SK-N-SH (cell line): Measurements from ENCODE around the gene BICC1. TPM values are rescaled to one million over a fixed set of nuclear protein-coding genes. Genes with fewer than 3 reads are reported as not detected.
A peak's percentile ranks its signal among the peaks of the same experiment; 100 is the strongest.

ENCODE experiments used
- CTCF ChIA-PET: fragments of 300-600, 350-600 bp; formaldehyde crosslinking; extraction: SDS; loops from one replicate; lab custom pipeline; 2021; lab: Yijun Ruan, JAX
- POLR2A ChIA-PET: fragments of 350-600 bp; sonication (Branson Sonifier 250); formaldehyde crosslinking; extraction: SDS; loops from one replicate; lab custom pipeline; 2020; ENCODE audit warnings: antibody characterized with exemption, inconsistent platforms; lab: Yijun Ruan, JAX
- DNase-seq: peaks from one replicate; pipeline ENCODE4 v3.0.0; 2012
- H2AFZ ChIP-seq: fragments of 200-600 bp; sonication (generic); 2 replicates; pipeline ENCODE4 v1.8.1; 2016; ENCODE audit warnings: antibody characterized with exemption, mild to moderate bottlenecking, low read depth
- H3F3A ChIP-seq: fragments of 200-600 bp; sonication (generic); replicated peaks from 2 replicates; pipeline ENCODE3; 2016; ENCODE audit warnings: antibody characterized with exemption, mild to moderate bottlenecking; ENCODE audit not compliant: insufficient read depth
- H3K27ac ChIP-seq, 2 experiments: fragments of 200-500 bp in 1 of 2; fragments of 200-600 bp in 1 of 2; sonication (Bioruptor generic) in 1 of 2; sonication (generic), shearing (Covaris generic) in 1 of 2; 2 replicates each; pipeline versions ENCODE4 v1.5.1 to v1.6.1; 2014 to 2016; ENCODE audit warnings: low read depth in 2 of 2, inconsistent platforms in 1 of 2, low read length in 1 of 2, mild to moderate bottlenecking in 1 of 2, mixed read lengths in 1 of 2
- H3K27me3 ChIP-seq: fragments of 200-600 bp; sonication (generic), shearing (Covaris generic); 2 replicates; pipeline ENCODE4 v1.6.1; 2016; ENCODE audit warnings: mixed run types; ENCODE audit not compliant: insufficient read depth
- H3K36me3 ChIP-seq, 2 experiments: fragments of 200-500 bp in 1 of 2; fragments of 200-600 bp in 1 of 2; sonication (Bioruptor generic) in 1 of 2; sonication (generic) in 1 of 2; replicated peaks in 1 of 2; 2 replicates each; pipeline versions ENCODE3 to v1.5.1; 2014 to 2016; ENCODE audit warnings: low read length in 1 of 2, mild to moderate bottlenecking in 1 of 2; ENCODE audit not compliant: insufficient read depth in 2 of 2, control insufficient read depth in 1 of 2
- H3K4me1 ChIP-seq, 2 experiments: fragments of 200-500 bp in 1 of 2; fragments of 200-600 bp in 1 of 2; sonication (Bioruptor generic) in 1 of 2; sonication (generic), shearing (Covaris generic) in 1 of 2; 2 replicates each; pipeline versions ENCODE4 v1.5.1 to v1.6.1; 2014 to 2016; ENCODE audit warnings: low read depth in 1 of 2, low read length in 1 of 2, mixed run types in 1 of 2; ENCODE audit not compliant: insufficient read depth in 2 of 2, control insufficient read depth in 1 of 2
- H3K4me2 ChIP-seq: fragments of 200-600 bp; sonication (generic), shearing (Covaris generic); 2 replicates; pipeline ENCODE4 v1.6.1; 2017; ENCODE audit warnings: mixed run types
- H3K4me3 ChIP-seq, 2 experiments: fragments of 200-500 bp in 1 of 2; fragments of 200-600 bp in 1 of 2; sonication (Bioruptor generic) in 1 of 2; sonication (generic), shearing (Covaris generic) in 1 of 2; 2 replicates each; pipeline versions ENCODE4 v1.5.1 to v1.8.1; 2014 to 2016; ENCODE audit warnings: low read depth in 2 of 2, inconsistent platforms in 1 of 2, low read length in 1 of 2, mild to moderate bottlenecking in 1 of 2, mixed read lengths in 1 of 2, moderate library complexity in 1 of 2
- H3K79me2 ChIP-seq: fragments of 200-600 bp; sonication (generic); 2 replicates; pipeline ENCODE4 v1.8.1; 2017; ENCODE audit warnings: mild to moderate bottlenecking; ENCODE audit not compliant: insufficient read depth
- H3K9ac ChIP-seq: fragments of 200-600 bp; sonication (generic); 2 replicates; pipeline ENCODE4 v1.6.1; 2017; ENCODE audit warnings: mixed run types
- H3K9me2 ChIP-seq: fragments of 200-600 bp; sonication (generic); 2 replicates; pipeline ENCODE4 v1.6.1; 2017; ENCODE audit warnings: mixed run types
- H3K9me3 ChIP-seq: fragments of 200-600 bp; sonication (generic); 2 replicates; pipeline ENCODE4 v1.6.1; 2017; ENCODE audit warnings: mixed run types, mild to moderate bottlenecking, moderate library complexity
- H4K20me1 ChIP-seq: fragments of 200-600 bp; sonication (generic); 2 replicates; pipeline ENCODE4 v1.6.1; 2017; ENCODE audit warnings: mild to moderate bottlenecking, mixed run types; ENCODE audit not compliant: insufficient read depth
- ELF1 ChIP-seq: IDR thresholded peaks from 2 replicates; pipeline ENCODE4 v1.4.0; 2012
- EP300 ChIP-seq, 2 experiments: IDR thresholded peaks; 2 replicates each; pipeline versions ENCODE4 v1.4.0 to v1.6.1; 2012; ENCODE audit warnings: borderline replicate concordance in 1 of 2, low read depth in 1 of 2, low read length in 1 of 2
- EZH2phosphoT487 ChIP-seq: fragments of 200-600 bp; sonication (generic); IDR thresholded peaks from 2 replicates; pipeline ENCODE4 v1.6.1; 2017; ENCODE audit warnings: low read depth, mixed run types, mild to moderate bottlenecking, antibody characterized with exemption, moderate library complexity, borderline replicate concordance
- FOSL2 ChIP-seq: IDR thresholded peaks from 2 replicates; pipeline ENCODE4 v1.4.0; 2012; ENCODE audit warnings: low read depth, mild to moderate bottlenecking, moderate library complexity, borderline replicate concordance
- FOXJ3 ChIP-seq: sonication (generic); formaldehyde crosslinking; IDR thresholded peaks from 2 replicates; pipeline ENCODE4 v1.5.1; 2020; ENCODE audit warnings: mild to moderate bottlenecking, missing genetic modification reagents
- FOXM1 ChIP-seq: IDR thresholded peaks from 2 replicates; pipeline ENCODE4 v1.4.0; 2012; ENCODE audit warnings: low read depth, mild to moderate bottlenecking
- GABPA ChIP-seq: IDR thresholded peaks from 2 replicates; pipeline ENCODE4 v1.4.0; 2012; ENCODE audit warnings: low read depth, mild to moderate bottlenecking
- JUND ChIP-seq: IDR thresholded peaks from 2 replicates; pipeline ENCODE4 v1.4.0; 2012
- MAX ChIP-seq: IDR thresholded peaks from 2 replicates; pipeline ENCODE4 v1.4.0; 2012; ENCODE audit warnings: low read depth
- NFIC ChIP-seq: IDR thresholded peaks from 2 replicates; pipeline ENCODE4 v1.4.0; 2012; ENCODE audit warnings: borderline replicate concordance
- PBX3 ChIP-seq: IDR thresholded peaks from 2 replicates; pipeline ENCODE4; 2012
- POLR2AphosphoS5 ChIP-seq: IDR thresholded peaks from 2 replicates; pipeline ENCODE4 v1.6.1; 2012; ENCODE audit warnings: low read depth, low read length
- RXRA ChIP-seq: IDR thresholded peaks from 2 replicates; pipeline ENCODE4 v1.4.0; 2012; ENCODE audit warnings: low read depth, mild to moderate bottlenecking, borderline replicate concordance
- SIN3A ChIP-seq: IDR thresholded peaks from 2 replicates; pipeline ENCODE4 v1.6.1; 2012; ENCODE audit warnings: low read depth, mild to moderate bottlenecking, low read length, moderate library complexity, borderline replicate concordance
- TCF12 ChIP-seq: IDR thresholded peaks from 2 replicates; pipeline ENCODE4 v1.4.0; 2012
- TEAD4 ChIP-seq: IDR thresholded peaks from 2 replicates; pipeline ENCODE4 v1.4.0; 2012; ENCODE audit warnings: mild to moderate bottlenecking, borderline replicate concordance; ENCODE audit not compliant: insufficient read depth
- YY1 ChIP-seq: IDR thresholded peaks from 2 replicates; pipeline ENCODE4 v1.4.0; 2012; ENCODE audit warnings: low read depth, mild to moderate bottlenecking
- ZBTB33 ChIP-seq: IDR thresholded peaks from 2 replicates; pipeline ENCODE4 v1.4.0; 2012; ENCODE audit warnings: low read depth, borderline replicate concordance
- WGBS: methylation state at CpG from one replicate; pipeline ENCODE4 v1.1.6; 2017; ENCODE audit warnings: low lambda C conversion rate; 5-methylcytosine and 5-hydroxymethylcytosine counted together
- polyA plus RNA-seq, 3 experiments: library from polyadenylated mRNA; depleted of rRNA; stranded (reverse); fragments of >200 nt; gene quantifications; 2 replicates each; pipeline ENCODE4 v1.2.3, GENCODE V29; 2012
- TF ChIP-seq, protein P1 (sequence below): IDR thresholded peaks from 2 replicates; pipeline ENCODE4 v1.6.1; 2012; ENCODE audit warnings: mild to moderate bottlenecking, low read depth, low read length, moderate library complexity

BICC1 gene
- polyA plus RNA-seq, 1 of the 3 experiments (the other 2 are of a cell fraction) = 1.5 TPM

DNA sequence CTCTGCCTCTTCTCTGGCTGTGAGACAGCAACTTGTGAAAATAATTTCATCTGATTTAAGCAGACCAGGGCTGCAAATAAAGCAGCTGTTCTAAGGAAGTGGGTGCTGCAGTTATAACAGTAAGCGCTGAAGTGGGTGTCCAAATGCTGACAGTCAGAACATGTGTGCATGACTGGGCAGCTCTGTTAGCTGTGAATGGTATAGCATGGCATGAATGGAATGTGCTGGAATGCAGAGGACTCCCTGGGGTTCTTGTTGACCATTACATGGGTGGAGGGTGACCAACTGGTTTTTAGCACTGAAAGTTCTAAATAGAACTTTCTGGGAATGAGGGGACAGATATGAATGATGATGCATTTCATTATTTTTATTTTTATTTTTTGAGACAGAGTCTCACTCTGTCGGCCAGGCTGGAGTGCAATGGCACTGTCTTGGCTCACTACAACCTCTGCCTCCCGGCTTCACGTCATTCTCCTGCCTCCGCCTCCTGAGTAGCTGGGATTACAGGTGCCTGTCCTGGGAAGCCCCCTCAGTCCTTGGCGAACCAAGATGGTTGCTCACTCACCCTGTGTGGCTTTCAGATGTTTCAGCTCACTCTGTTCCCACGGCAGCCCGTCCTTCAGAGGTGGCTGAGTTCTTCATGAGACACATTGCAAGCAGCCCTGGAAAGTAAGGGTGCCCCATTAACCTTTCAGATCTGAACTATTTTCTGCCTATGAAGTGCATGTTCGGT is 344.0 kb downstream of the BICC1 start:
- H3K9ac ChIP-seq = no peak overlapping the region
- CTCF ChIA-PET = interaction anchor here (1.2 kb wide), 1 partner anchor 9 kb away, joined by 3 read pairs; no protein-coding TSS in a partner anchor
- no peaks in the 10 kb centered on the region for H4K20me1 ChIP-seq
- WGBS = 72% methylated on average over 9 of the region's 9 CpGs
- H2AFZ ChIP-seq = no peak overlapping the region
- no peak for TF ChIP-seq GABPA
- peak; percentile 79 for TF ChIP-seq PBX3
- peak; percentile 31; the same call in 1 of the 2 replicates for TF ChIP-seq YY1
- TF ChIP-seq ELF1 = peak; percentile 14; the same call in 1 of the 2 replicates
- peak in 1 of 2 experiments; percentile 91; a peak in 2 of 4 replicates for TF ChIP-seq EP300 (IDR thresholded peaks at IDR 0.05; ENCODE audit: borderline replicate concordance in 1 of 2, low read depth in 1 of 2, low read length in 1 of 2)
- TF ChIP-seq ZBTB33 = peak; percentile 32; the same call in 1 of the 2 replicates
- peak; percentile 94 for TF ChIP-seq TCF12
- TF ChIP-seq FOXM1 = no peak
- TF ChIP-seq POLR2AphosphoS5 = peak; percentile 67; the same call in 1 of the 2 replicates
- peak; percentile 70; the same call in 1 of the 2 replicates for TF ChIP-seq NFIC
- TF ChIP-seq, protein P1, sequence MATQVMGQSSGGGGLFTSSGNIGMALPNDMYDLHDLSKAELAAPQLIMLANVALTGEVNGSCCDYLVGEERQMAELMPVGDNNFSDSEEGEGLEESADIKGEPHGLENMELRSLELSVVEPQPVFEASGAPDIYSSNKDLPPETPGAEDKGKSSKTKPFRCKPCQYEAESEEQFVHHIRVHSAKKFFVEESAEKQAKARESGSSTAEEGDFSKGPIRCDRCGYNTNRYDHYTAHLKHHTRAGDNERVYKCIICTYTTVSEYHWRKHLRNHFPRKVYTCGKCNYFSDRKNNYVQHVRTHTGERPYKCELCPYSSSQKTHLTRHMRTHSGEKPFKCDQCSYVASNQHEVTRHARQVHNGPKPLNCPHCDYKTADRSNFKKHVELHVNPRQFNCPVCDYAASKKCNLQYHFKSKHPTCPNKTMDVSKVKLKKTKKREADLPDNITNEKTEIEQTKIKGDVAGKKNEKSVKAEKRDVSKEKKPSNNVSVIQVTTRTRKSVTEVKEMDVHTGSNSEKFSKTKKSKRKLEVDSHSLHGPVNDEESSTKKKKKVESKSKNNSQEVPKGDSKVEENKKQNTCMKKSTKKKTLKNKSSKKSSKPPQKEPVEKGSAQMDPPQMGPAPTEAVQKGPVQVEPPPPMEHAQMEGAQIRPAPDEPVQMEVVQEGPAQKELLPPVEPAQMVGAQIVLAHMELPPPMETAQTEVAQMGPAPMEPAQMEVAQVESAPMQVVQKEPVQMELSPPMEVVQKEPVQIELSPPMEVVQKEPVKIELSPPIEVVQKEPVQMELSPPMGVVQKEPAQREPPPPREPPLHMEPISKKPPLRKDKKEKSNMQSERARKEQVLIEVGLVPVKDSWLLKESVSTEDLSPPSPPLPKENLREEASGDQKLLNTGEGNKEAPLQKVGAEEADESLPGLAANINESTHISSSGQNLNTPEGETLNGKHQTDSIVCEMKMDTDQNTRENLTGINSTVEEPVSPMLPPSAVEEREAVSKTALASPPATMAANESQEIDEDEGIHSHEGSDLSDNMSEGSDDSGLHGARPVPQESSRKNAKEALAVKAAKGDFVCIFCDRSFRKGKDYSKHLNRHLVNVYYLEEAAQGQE = peak; percentile 80
- no peak for TF ChIP-seq EZH2phosphoT487
- peak; percentile 87 for TF ChIP-seq MAX
- TF ChIP-seq TEAD4 = peak; percentile 97
- peak; percentile 91 for TF ChIP-seq FOSL2
- TF ChIP-seq RXRA = no peak
- peak; percentile 83 for TF ChIP-seq JUND
- peak; percentile 79; the same call in 1 of the 2 replicates for TF ChIP-seq SIN3A
- no peak for TF ChIP-seq FOXJ3 (CRISPR knock-in tag)
- TF ChIP-seq, all 33 proteins: peak for 14
- Histone ChIP-seq H3K4me3 (no peak overlapping the region), H3K9me2 (no peaks in the 10 kb centered on the region), H3K4me2 (peak overlapping the region; percentile 31), H3K4me1 (peaks cover 7 to 15% of the 10 kb centered on the region in 2 experiments; a peak in 3 of 4 replicates), H3K27me3 (no peaks in the 10 kb centered on the region), H3K79me2 (no peaks in the 10 kb centered on the region), H3K36me3 (peaks cover 0 to 5% of the 10 kb centered on the region in 2 experiments), H3F3A (no peaks in the 10 kb centered on the region), H3K27ac (peak overlapping the region in 1 of 2 experiments; percentile 53; a peak in 2 of 4 replicates), H3K9me3 (no peaks in the 10 kb centered on the region)
- DNase-seq = no peak
- POLR2A ChIA-PET = no interaction called here
